GM19463 (cell line): ENCODE measurements around the gene NQO2.
"Not testable (repeated sequence)": the region's sequence is repeated elsewhere in the genome, so short reads cannot be mapped to it uniquely, and the experiment has no call there.

Experiments used
- ATAC-seq: cut with Tn5 transposase; IDR thresholded peaks from one replicate; pipeline ENCODE4 v1.9.1; 2021; ENCODE audit warnings: mild to moderate bottlenecking, moderate library complexity; ENCODE audit not compliant: unreplicated experiment

Gene NQO2

DNA sequence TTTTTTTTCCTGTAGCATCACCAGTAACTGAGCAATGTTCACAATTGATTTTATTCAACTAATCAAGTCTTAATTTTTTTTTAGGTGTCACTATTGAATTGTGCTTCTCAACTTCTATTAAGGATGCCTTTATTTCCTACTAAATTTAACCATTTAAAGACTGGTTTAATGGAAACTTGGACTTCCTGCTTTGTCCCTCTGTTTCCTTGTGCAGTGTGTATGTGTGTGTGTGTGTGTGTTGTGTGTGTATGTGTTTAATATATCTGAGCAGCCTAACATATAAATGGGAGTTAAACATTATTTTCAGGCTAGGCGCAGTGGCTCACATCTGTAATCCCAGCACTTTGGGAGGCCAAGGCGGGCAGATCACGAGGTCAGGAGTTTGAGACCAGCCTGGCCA is 30.1 kb upstream of the NQO2 start:
- ATAC-seq, result no peak

DNA sequence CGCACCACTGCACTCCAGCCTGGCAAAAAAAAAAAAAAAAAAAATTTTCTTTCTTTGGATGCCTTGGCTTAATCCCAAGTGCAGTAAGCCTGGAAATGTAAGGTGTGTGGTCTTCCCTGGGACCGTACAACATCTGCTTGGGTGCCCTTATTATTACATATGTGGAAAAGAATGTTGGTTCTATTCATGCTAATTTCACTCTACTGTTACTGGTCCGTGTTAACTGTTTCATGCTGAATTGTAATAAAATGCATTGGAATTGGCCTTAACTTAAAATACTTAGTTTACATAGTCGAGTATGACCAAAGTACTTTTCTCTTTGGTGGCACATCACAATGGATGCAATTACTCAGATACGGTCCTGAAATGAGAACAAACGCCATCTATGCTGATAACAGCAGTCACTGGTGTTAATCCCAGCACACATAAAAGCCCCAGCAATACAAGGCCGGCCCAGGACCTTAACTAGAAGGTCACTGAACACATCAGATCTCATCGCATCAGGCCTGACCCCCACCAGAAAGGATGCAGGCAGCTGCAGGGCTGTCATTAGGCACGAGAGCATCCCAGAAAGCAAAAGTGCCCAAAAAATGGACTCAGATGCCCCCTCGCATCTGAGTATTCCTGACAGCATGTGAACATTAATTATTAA is 29.5 kb upstream of the NQO2 start:
- ATAC-seq, result no peak

DNA sequence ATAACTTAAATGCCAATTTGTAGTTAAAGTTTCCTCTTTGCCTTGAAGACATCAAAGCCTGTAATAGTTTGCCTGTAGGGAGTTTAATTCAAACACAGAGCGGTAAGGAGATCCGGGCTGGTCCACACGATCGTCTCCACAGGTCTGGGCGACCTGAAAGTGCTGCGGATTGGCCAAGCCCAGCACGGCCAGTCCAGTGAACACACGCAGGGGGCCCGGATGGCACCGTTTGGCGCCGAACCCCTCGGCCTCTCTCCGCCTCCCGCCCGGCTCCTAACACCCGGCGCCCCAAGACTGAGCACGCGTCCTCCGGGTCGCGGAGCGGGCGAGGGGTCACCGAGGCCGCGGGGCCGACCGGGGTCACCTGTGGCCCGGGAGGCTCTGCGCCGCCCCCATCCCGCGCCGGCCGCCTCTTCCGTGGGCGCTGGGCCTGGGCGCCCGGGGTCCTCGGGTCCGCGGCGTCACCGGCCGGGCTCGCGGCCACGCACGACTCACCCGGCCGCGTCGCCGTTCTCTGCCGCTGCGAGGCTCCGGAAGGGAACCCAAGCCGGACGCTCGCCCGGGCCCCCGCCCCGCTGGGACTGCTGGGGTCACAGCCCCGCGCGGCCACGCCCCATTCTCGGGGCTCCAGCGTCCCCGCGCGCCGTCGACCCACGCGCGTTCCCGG is 28.8 kb upstream of the NQO2 start:
- ATAC-seq, result no peak

- ATAC-seq, result no peak
These were observed 28.1 kb upstream of the NQO2 start, which contains the start of gene SERPINB6 for GRCh38 chr6:2971420-2972218. SERPINB6 (minus strand) TSS chr6:2971567; CDS start chr6:2959332, 12,235 bp downstream.

DNA sequence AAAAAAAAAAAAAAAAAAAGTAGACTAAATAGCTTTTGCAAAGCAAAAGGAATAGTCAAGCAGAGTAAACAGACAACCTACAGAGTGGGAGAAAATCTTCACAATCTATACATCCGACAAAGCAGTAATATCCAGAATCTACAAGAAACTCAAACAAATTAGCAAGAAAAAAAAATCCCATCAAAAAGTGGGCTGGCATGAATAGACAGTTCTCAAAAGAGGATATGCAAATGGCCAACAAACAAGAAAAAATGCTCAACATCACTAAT is 27.5 kb upstream of the NQO2 start:
- not testable (repeated sequence) for ATAC-seq

- ATAC-seq, result not testable (repeated sequence)
These were observed 27.0 kb upstream of the NQO2 start for GRCh38 chr6:2972685-2973084.

- ATAC-seq, result not testable (repeated sequence)
These were observed 26.5 kb upstream of the NQO2 start for GRCh38 chr6:2973180-2973579.

GRCh38 chr6:2973676-2974075 is 26.0 kb upstream of the NQO2 start:
- no peak for ATAC-seq

DNA sequence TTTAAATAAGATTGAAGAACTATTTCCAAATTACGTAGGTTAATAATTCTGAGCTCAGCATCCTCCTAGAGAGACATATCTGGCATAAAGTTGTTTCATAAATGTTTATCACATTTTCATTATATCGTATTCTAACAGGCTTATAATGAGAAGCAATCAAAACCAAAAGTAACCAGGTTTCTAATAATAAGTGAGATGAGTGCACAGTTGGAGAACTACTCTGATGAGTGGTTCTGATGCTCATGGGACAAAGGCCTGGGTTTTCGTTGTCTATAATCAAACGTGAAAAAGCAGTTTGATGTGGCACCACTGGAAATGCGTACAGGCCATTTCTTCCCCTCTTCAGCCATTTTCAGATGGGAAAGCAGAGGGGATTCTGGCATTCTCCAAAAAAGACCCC is 23.6 kb upstream of the NQO2 start:
- ATAC-seq, result no peak

- no peak for ATAC-seq
These were observed 23.1 kb upstream of the NQO2 start for GRCh38 chr6:2976571-2977085.

DNA sequence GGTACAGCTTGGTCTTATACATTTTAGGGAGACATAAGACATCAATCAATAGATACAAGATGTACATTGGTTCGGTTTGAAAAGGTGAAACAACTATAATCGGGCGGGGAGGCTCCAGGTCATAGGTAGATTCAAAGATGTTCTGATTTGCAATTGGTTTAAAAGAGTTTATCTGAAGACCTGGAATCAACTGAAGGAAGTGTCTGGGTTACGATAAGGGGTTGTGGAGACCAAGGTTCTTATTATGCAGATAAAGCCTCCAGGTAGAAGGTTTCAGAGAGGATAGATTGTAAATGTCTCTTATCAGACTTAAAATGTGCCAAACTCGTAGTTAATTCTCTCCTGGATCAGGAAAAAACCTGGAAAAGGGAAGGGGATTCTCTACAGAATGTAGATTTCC is 22.4 kb upstream of the NQO2 start:
- no peak for ATAC-seq

DNA sequence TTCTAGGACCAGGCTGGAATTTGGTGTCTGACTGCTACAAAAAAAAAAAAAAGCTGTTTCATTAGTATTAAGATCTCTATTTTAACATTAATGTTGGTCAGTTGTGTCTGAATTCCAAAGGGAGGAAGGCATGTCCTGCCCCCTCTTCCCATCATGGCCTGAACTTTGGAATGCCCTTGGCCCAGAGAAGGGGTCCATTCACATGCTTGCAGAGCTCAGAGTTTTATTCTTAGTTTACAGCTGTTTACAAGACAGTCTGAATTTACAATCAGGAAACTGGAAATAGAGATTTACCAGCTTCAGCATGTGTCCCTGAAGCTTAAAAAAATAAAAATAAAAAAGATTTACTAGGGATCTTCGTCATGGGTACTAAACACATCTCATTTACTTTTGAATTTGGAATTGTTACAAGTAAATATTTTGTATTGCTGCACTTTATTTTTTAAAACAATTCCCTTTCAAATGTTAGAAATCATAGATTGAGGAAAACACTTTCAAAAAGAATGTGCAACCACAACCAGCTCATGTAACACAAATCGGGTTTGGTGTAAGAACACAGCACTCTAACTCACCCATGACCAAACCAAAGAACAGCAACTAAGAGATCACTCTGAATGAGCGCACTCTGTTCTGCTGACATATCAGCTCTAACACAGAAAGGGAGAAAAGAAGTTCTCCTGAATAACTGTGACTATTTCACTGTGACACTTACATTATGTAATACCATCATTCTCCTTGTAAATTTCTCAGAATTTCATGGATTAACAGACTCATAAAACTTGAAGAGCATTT is 21.7 kb upstream of the NQO2 start:
- ATAC-seq, result no peak

- ATAC-seq, result no peak
These were observed 20.8 kb upstream of the NQO2 start for GRCh38 chr6:2978923-2979322.

DNA sequence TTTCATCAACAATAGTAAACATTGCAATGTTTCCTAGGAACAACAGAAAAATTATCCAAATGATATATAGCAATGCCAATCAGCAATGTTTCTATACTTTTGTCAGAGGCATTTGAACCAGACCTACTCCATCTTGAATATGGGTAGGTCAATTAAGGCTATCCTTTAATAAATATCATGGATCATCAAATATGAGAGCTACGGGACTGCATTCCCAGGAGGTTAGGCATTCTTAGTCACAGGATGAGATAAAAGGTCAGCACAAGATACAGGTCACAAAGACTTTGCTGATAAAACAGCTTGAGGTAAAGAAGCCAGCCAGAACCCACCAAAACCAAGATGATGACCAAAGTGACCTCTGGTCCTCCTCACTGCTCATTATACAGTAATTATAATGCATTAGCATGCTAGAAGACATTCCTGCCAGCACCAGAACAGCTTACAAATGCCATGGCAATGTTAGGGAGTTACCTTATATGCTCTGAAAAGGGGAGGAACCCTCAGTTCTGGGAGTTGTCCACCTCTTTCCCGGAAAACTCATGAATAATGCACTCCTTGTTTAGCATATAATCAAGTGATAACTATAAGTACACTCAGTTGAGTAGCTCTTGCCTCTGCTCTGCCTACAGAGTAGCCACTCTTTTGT is 19.8 kb upstream of the NQO2 start:
- ATAC-seq, result no peak

GRCh38 chr6:2980465-2980855 is 19.2 kb upstream of the NQO2 start:
- no peak for ATAC-seq

DNA sequence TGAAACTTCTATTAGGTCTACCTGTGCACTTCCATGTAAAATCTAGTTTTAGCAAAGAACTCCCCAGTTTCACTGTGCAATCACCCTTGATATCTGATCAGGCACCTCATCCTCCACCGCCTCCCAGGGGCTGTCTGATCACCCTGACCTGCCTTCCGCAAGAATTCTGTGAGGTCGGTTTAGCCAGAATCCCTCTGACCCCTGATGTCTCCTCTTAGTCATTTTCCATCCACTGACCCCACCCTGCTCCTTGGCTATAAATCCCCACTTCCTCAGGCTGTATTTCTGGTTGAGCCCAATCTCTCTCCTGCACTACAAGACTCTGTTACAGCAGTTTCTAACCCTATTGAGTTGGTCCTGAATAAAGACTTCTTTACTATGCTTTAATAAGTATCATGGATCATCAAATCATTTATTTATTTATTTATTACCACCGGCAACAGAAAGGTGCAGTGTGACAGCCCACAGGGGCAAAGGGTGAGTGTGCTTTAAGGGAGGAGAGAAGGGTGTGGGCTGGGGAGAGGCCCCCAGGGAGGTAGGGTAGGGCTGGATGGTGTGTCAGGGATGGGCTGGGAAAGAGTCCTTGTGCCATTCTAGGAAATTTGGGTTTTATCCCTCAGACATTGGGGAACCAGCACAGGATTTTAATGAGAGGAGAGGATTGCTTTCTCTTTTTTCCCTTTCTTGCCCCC is 17.1 kb upstream of the NQO2 start:
- ATAC-seq, result no peak

DNA sequence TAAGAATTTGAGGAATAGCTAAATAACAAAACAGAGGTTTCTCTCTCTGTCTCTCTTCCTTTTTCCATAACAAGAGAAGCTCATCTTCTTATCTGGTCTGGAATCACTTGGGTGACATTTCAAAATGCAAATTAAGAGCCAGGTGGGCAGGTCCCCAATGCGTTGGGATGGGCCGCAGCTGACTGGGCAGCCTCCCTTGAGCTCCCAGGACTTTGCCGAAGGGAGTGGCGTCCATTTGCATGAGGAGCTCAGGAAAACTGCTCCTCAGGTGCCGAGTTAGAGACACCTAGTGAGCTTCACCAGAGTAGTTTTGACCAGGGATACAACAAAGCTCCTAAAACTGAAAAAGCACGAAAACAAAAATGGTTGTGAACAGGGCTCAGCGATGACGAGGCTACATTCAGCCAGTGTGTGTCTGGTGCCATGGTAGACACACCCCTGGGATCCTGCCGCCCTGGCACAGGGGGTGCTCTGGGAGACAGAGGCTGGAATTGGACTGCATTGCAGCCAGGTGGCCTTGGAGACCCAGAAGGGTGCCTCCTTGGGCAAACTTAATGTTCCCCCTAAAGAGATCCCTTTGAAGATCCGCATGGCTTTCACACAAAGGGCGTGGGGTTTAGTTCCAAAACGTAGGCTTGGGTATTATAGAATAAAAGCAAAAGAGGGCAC is 14.8 kb upstream of the NQO2 start:
- no peak for ATAC-seq

DNA sequence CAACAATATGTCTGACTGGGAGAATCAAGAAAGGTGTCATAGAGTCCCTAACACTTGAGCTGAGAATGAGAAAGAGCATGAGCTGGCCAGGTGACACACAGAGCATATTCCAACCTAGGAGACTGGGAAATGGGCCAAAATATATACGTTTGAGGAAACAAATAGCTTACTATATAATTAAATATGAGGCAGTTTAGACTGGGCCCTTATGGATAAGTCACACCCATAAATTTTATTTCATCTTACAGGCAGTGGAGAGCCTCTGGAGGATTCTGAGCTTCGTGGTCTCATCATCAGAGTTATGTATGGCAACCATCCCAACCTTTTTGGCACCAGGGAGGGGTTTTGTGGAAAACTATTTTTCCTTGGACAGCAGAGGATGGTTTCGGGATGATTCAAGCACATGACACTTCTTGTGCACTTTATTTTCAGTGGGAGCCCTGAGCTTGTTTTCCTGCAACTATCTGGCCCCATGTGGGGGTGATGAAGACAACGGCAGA is 12.9 kb upstream of the NQO2 start:
- ATAC-seq, result no peak

- no peak for ATAC-seq
These were observed 11.6 kb upstream of the NQO2 start for GRCh38 chr6:2988094-2988425.
